RWPE1 (cell line): ENCODE data around the gene APOL2.
"Not testable (repeated sequence)": the region's sequence is repeated elsewhere in the genome, so short reads cannot be mapped to it uniquely, and the experiment has no call there.

ENCODE experiments used
- CTCF ChIA-PET: fragments of 350-600 bp; sonication (Branson Sonifier 250); formaldehyde crosslinking; extraction: SDS; loops from one replicate; lab custom pipeline; 2021; lab: Yijun Ruan, JAX
- POLR2A ChIA-PET: fragments of 400-600 bp; formaldehyde crosslinking; extraction: SDS; loops from one replicate; lab custom pipeline; 2020; ENCODE audit warnings: antibody characterized with exemption; ENCODE audit not compliant: low non-redundant PET; lab: Yijun Ruan, JAX
- DNase-seq: peaks from one replicate; pipeline ENCODE4 v3.0.0; 2012; ENCODE audit warnings: low spot score
- H3K27ac ChIP-seq: fragments of 450-650 bp; 2 replicates; pipeline ENCODE4 v1.5.1; 2017
- TF ChIP-seq, protein P1 (sequence below): fragments of 450-650 bp; conservative IDR thresholded peaks from 2 replicates; pipeline ENCODE4 v1.5.1; 2017; ENCODE audit warnings: low read depth, mild to moderate bottlenecking

The APOL2 gene

GRCh38 chr22:36277482-36278291, 38.4 kb upstream of the APOL2 start:
- peak; percentile 64 for DNase-seq
- CTCF ChIA-PET: interaction anchor here (0.5 to 1.7 kb wide), 3 partner anchors 9 to 14 kb away, joined by 3 to 6 read pairs (median 3); no protein-coding TSS in a partner anchor
- TF ChIP-seq, protein P1, sequence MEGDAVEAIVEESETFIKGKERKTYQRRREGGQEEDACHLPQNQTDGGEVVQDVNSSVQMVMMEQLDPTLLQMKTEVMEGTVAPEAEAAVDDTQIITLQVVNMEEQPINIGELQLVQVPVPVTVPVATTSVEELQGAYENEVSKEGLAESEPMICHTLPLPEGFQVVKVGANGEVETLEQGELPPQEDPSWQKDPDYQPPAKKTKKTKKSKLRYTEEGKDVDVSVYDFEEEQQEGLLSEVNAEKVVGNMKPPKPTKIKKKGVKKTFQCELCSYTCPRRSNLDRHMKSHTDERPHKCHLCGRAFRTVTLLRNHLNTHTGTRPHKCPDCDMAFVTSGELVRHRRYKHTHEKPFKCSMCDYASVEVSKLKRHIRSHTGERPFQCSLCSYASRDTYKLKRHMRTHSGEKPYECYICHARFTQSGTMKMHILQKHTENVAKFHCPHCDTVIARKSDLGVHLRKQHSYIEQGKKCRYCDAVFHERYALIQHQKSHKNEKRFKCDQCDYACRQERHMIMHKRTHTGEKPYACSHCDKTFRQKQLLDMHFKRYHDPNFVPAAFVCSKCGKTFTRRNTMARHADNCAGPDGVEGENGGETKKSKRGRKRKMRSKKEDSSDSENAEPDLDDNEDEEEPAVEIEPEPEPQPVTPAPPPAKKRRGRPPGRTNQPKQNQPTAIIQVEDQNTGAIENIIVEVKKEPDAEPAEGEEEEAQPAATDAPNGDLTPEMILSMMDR: peak; percentile 78
- POLR2A ChIA-PET: no interaction called here
- peak overlapping the region; percentile 51 for H3K27ac ChIP-seq

DNA sequence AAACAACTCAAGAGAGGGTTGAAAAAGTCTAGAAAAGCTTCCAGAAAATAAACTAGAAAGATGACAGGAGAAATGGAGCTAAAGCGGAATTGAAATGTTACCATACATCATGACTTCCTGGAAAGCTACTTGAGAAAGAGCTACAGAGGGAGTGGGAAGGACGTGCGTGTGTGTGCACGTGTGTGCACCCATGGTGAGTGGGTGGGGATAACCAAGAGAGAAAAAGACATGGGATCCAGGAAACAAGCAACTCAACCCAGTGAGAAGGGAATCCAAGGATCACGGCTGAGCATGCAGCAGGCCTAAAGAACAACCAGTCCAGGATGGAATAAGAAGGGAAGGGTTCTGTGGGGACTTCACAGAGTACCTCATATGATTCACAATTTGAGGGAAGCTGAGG, 35.2 kb upstream of the APOL2 start:
- no peak overlapping the region for H3K27ac ChIP-seq
- TF ChIP-seq, protein P1: no peak
- POLR2A ChIA-PET: no interaction called here
- no peak for DNase-seq
- CTCF ChIA-PET: interaction anchor here (0.7 kb wide), 1 partner anchor 11 kb away, joined by 6 read pairs; no protein-coding TSS in a partner anchor

DNA sequence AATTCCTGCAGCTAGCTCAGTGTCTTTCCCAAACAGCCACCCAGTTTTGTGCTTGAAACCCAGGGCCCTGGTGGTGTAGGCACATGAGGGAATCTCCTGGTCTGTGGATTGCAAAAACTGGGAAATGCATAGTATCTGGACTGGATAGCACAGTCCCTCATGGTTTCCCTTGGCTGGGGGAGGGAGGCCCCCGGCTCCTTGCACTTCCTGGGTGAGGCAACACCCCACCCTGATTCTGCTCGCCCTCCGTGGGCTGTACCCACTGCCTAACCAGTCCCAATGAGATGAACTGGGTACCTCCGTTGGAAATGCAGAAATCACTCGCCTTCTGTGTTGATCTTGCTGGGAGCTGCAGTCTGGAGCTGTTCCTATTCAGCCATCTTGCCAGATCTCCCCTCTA, 32.6 kb upstream of the APOL2 start:
- CTCF ChIA-PET: interaction anchor here (0.7 kb wide), 1 partner anchor 178 kb away, joined by 3 read pairs; no protein-coding TSS in a partner anchor
- DNase-seq, POLR2A ChIA-PET, H3K27ac ChIP-seq: not testable (repeated sequence)

DNA sequence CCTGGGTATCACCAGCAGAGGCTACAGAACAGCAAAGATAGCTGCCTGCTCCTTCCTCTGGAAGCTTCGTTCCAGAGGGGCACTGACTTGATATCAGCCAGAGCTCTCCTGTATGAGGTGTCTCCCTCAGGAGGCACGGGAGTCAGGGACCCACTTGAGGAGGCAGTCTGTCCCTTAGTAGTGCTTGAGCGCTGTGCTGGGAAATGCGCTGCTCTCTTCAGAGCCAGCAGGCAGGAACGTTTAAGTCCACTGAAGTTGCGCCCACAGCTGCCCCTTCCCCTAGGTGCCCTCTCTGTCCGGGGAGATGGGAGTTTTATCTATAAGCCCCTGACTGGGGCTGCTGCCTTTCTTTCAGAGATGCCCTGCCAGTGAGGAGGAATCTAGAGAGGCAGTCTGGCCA, 31.9 kb upstream of the APOL2 start:
- H3K27ac ChIP-seq, DNase-seq, CTCF ChIA-PET, POLR2A ChIA-PET: not testable (repeated sequence)

DNA sequence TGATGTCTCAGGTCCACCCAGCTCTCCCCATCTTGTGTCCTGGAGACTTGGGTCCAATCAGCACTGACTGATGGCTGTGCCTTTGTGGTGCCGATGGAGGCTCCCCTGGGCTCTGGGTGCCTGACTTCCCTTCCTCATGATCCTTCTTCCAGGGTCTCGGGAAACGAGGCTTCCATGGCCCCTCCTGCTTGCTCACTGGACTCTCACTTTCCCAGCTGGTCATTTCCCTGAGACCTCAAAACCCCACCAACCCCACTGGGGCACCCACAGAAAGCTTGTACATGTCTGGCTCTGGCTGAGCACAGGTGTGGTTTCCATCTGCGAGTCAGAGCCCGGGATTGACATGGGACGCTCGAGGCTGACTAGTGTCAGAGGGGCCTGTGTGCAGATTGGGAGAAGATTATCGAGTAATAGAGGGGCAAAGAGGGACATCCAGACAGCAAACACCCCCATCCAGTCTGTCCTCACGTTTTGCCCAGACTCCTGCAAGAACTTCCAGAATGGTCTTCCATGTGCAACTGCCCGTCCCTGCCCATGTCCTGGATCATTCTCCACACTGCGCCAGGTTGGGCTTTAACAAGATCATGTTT, 28.7 kb upstream of the APOL2 start:
- H3K27ac ChIP-seq: no peak overlapping the region
- CTCF ChIA-PET: interaction anchor here (0.7 kb wide), 1 partner anchor 9 kb away, joined by 3 read pairs; no protein-coding TSS in a partner anchor
- TF ChIP-seq, protein P1: no peak
- no peak for DNase-seq
- POLR2A ChIA-PET: no interaction called here

DNA sequence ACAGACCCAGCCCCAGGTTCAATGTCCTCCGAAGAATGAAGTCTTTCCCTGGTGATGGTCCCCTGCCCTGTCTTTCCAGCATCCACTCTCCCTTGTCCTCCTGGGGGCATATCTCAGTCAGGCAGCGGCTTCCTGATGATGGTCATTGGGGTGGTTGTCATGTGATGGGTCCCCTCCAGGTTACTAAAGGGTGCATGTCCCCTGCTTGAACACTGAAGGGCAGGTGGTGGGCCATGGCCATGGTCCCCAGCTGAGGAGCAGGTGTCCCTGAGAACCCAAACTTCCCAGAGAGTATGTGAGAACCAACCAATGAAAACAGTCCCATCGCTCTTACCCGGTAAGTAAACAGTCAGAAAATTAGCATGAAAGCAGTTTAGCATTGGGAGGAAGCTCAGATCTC, 27.7 kb upstream of the APOL2 start:
- TF ChIP-seq, protein P1: no peak
- no peak for DNase-seq
- no peak overlapping the region for H3K27ac ChIP-seq
- ChIA-PET POLR2A (no interaction called here), CTCF (no interaction called here)

GRCh38 chr22:36263886-36264664, 24.7 kb upstream of the APOL2 start:
- DNase-seq, H3K27ac ChIP-seq, POLR2A ChIA-PET: not testable (repeated sequence)
- CTCF ChIA-PET: interaction anchor here (0.6 kb wide), 1 partner anchor 14 kb away, joined by 3 read pairs; no protein-coding TSS in a partner anchor

GRCh38 chr22:36263216-36263673, 23.9 kb upstream of the APOL2 start:
- POLR2A ChIA-PET, DNase-seq, H3K27ac ChIP-seq: not testable (repeated sequence)
- CTCF ChIA-PET: interaction anchor here (0.6 kb wide), 1 partner anchor 15 kb away, joined by 3 read pairs; no protein-coding TSS in a partner anchor

DNA sequence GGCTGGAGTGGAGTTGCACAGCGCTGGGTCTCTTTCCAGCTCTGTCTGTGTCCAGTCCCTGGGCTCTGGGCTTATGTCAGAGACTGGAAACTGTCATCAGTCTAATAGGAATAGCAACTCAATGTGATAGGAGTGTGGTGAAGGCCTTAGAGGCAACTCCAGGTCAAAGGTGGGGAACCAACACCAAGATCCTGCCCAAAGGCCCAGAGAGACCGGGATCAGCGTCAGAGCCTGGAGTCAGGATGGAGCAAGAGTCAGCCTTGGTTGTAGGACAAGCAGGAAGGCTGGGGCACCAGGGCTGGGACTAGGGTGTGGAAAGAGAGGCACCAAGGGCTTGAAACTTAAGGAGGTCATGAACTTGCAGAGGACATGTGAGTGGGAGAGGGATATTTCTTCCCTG, 23.0 kb upstream of the APOL2 start:
- CTCF ChIA-PET, POLR2A ChIA-PET, DNase-seq, H3K27ac ChIP-seq: not testable (repeated sequence)

DNA sequence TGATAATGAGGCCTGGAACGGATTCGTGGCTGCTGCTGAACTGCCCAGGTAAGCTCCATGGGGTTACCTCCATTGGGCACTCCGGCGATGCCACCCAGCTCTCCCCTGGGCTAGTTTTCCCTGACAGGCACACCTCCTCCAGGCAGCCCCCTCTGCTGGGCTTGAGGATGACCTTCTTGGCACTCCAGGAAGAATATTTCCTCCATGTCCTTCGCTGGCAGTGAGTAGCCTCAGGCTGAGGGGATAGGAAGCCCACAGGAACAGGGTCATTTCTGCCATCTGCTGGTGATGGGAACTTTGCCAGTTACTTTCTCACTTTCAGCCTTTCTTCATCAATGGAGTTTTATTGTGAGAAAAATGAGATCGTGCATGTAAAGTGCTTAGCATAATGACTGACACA, 22.3 kb upstream of the APOL2 start:
- DNase-seq, POLR2A ChIA-PET, CTCF ChIA-PET, H3K27ac ChIP-seq: not testable (repeated sequence)
